ENCODE results near the gene NUCKS1.
A peak's percentile ranks its signal among the peaks of the same experiment; 100 is the strongest.

The NUCKS1 gene

GRCh38 chr1:205678286-205679111 is 71.5 kb downstream of the NUCKS1 start:
- Histone ChIP-seq H3K27ac (ENCODE audit: low read length) (no peak overlapping the region), H3K9ac (ENCODE audit: low read length in 2 of 2) (no peak overlapping the region), H3K36me3 (ENCODE audit: control insufficient read depth in 2 of 2, insufficient read depth in 2 of 2, low read length in 2 of 2) (no peaks in the 10 kb centered on the region), H3K9me3 (ENCODE audit: control insufficient read depth in 2 of 2, low read length in 2 of 2) (no peaks in the 10 kb centered on the region), H3K27me3 (ENCODE audit: control insufficient read depth in 1 of 2, insufficient read depth in 2 of 2, low read length in 2 of 2) (peaks cover 2 to 3% of the 10 kb centered on the region in 2 donors), H3K4me1 (ENCODE audit: control insufficient read depth, insufficient read depth, low read length) (peaks cover 14% of the 10 kb centered on the region), H3K4me3 (ENCODE audit: low read length in 2 of 2) (peak overlapping the region in 1 of 2 donors; percentile 75)

GRCh38 chr1:205677167-205677566 is 72.8 kb downstream of the NUCKS1 start:
- no peaks in the 10 kb centered on the region for H3K36me3 ChIP-seq (ENCODE audit: control insufficient read depth in 2 of 2, insufficient read depth in 2 of 2, low read length in 2 of 2)
- no peak overlapping the region for H3K4me3 ChIP-seq (ENCODE audit: low read length in 2 of 2)
- peaks cover 2 to 3% of the 10 kb centered on the region in 2 donors for H3K27me3 ChIP-seq (ENCODE audit: control insufficient read depth in 1 of 2, insufficient read depth in 2 of 2, low read length in 2 of 2)
- no peak overlapping the region for H3K27ac ChIP-seq (ENCODE audit: low read length)
- H3K9me3 ChIP-seq (ENCODE audit: control insufficient read depth in 2 of 2, low read length in 2 of 2) = no peaks in the 10 kb centered on the region
- H3K4me1 ChIP-seq (ENCODE audit: control insufficient read depth, insufficient read depth, low read length) = peaks cover 14% of the 10 kb centered on the region
- no peak overlapping the region for H3K9ac ChIP-seq (ENCODE audit: low read length in 2 of 2)

- Histone ChIP-seq H3K9me3 (ENCODE audit: control insufficient read depth in 2 of 2, low read length in 2 of 2) (no peaks in the 10 kb centered on the region), H3K9ac (ENCODE audit: low read length in 2 of 2) (no peak overlapping the region), H3K4me3 (ENCODE audit: low read length in 2 of 2) (no peak overlapping the region), H3K36me3 (ENCODE audit: control insufficient read depth in 2 of 2, insufficient read depth in 2 of 2, low read length in 2 of 2) (no peaks in the 10 kb centered on the region), H3K4me1 (ENCODE audit: control insufficient read depth, insufficient read depth, low read length) (peaks cover 14% of the 10 kb centered on the region), H3K27me3 (ENCODE audit: control insufficient read depth in 1 of 2, insufficient read depth in 2 of 2, low read length in 2 of 2) (peaks cover 2 to 3% of the 10 kb centered on the region in 2 donors), H3K27ac (ENCODE audit: low read length) (no peak overlapping the region)
These were observed 73.4 kb downstream of the NUCKS1 start for GRCh38 chr1:205676597-205676996.

GRCh38 chr1:205676002-205676401 is 74.0 kb downstream of the NUCKS1 start:
- Histone ChIP-seq H3K36me3 (ENCODE audit: control insufficient read depth in 2 of 2, insufficient read depth in 2 of 2, low read length in 2 of 2) (no peaks in the 10 kb centered on the region), H3K4me1 (ENCODE audit: control insufficient read depth, insufficient read depth, low read length) (peaks cover 14% of the 10 kb centered on the region), H3K27me3 (ENCODE audit: control insufficient read depth in 1 of 2, insufficient read depth in 2 of 2, low read length in 2 of 2) (peaks cover 2 to 6% of the 10 kb centered on the region in 2 donors), H3K9me3 (ENCODE audit: control insufficient read depth in 2 of 2, low read length in 2 of 2) (no peaks in the 10 kb centered on the region), H3K4me3 (ENCODE audit: low read length in 2 of 2) (no peak overlapping the region), H3K27ac (ENCODE audit: low read length) (no peak overlapping the region), H3K9ac (ENCODE audit: low read length in 2 of 2) (no peak overlapping the region)

- H3K4me3 ChIP-seq (ENCODE audit: low read length in 2 of 2) = no peak overlapping the region
- no peaks in the 10 kb centered on the region for H3K9me3 ChIP-seq (ENCODE audit: control insufficient read depth in 2 of 2, low read length in 2 of 2)
- H3K36me3 ChIP-seq (ENCODE audit: control insufficient read depth in 2 of 2, insufficient read depth in 2 of 2, low read length in 2 of 2) = no peaks in the 10 kb centered on the region
- no peak overlapping the region for H3K27ac ChIP-seq (ENCODE audit: low read length)
- peaks cover 4 to 10% of the 10 kb centered on the region in 2 donors for H3K27me3 ChIP-seq (ENCODE audit: control insufficient read depth in 1 of 2, insufficient read depth in 2 of 2, low read length in 2 of 2)
- peaks cover 13% of the 10 kb centered on the region for H3K4me1 ChIP-seq (ENCODE audit: control insufficient read depth, insufficient read depth, low read length)
- no peak overlapping the region for H3K9ac ChIP-seq (ENCODE audit: low read length in 2 of 2)
These were observed 74.7 kb downstream of the NUCKS1 start for GRCh38 chr1:205675247-205675646.

- Histone ChIP-seq H3K9me3 (ENCODE audit: control insufficient read depth in 2 of 2, low read length in 2 of 2) (no peaks in the 10 kb centered on the region), H3K9ac (ENCODE audit: low read length in 2 of 2) (no peak overlapping the region)
These were observed 77.0 kb downstream of the NUCKS1 start for GRCh38 chr1:205672970-205673369.

GRCh38 chr1:205672395-205672889 is 77.5 kb downstream of the NUCKS1 start:
- no peak overlapping the region for H3K27ac ChIP-seq (ENCODE audit: low read length)
- H3K27me3 ChIP-seq (ENCODE audit: control insufficient read depth in 1 of 2, insufficient read depth in 2 of 2, low read length in 2 of 2) = peaks cover 7% of the 10 kb centered on the region in 2 donors
- peaks cover 11% of the 10 kb centered on the region for H3K4me1 ChIP-seq (ENCODE audit: control insufficient read depth, insufficient read depth, low read length)
- H3K9ac ChIP-seq (ENCODE audit: low read length in 2 of 2) = no peak overlapping the region
- H3K4me3 ChIP-seq (ENCODE audit: low read length in 2 of 2) = no peak overlapping the region
- no peaks in the 10 kb centered on the region for H3K9me3 ChIP-seq (ENCODE audit: control insufficient read depth in 2 of 2, low read length in 2 of 2)
- H3K36me3 ChIP-seq (ENCODE audit: control insufficient read depth in 2 of 2, insufficient read depth in 2 of 2, low read length in 2 of 2) = no peaks in the 10 kb centered on the region

More at GRCh38 chr1:205672970-205673369, 77.0 kb downstream of the NUCKS1 start:
- Histone ChIP-seq H3K27me3 (ENCODE audit: control insufficient read depth in 1 of 2, insufficient read depth in 2 of 2, low read length in 2 of 2) (peaks cover 7% of the 10 kb centered on the region in 2 donors), H3K4me1 (ENCODE audit: control insufficient read depth, insufficient read depth, low read length) (peaks cover 11% of the 10 kb centered on the region), H3K4me3 (ENCODE audit: low read length in 2 of 2) (no peak overlapping the region), H3K27ac (ENCODE audit: low read length) (no peak overlapping the region), H3K36me3 (ENCODE audit: control insufficient read depth in 2 of 2, insufficient read depth in 2 of 2, low read length in 2 of 2) (no peaks in the 10 kb centered on the region)

- no peaks in the 10 kb centered on the region for H3K9me3 ChIP-seq (ENCODE audit: control insufficient read depth in 2 of 2, low read length in 2 of 2)
- peaks cover 11% of the 10 kb centered on the region for H3K4me1 ChIP-seq (ENCODE audit: control insufficient read depth, insufficient read depth, low read length)
- H3K9ac ChIP-seq (ENCODE audit: low read length in 2 of 2) = no peak overlapping the region
- no peak overlapping the region for H3K27ac ChIP-seq (ENCODE audit: low read length)
- no peak overlapping the region for H3K4me3 ChIP-seq (ENCODE audit: low read length in 2 of 2)
- peaks cover 6 to 7% of the 10 kb centered on the region in 2 donors for H3K27me3 ChIP-seq (ENCODE audit: control insufficient read depth in 1 of 2, insufficient read depth in 2 of 2, low read length in 2 of 2)
- no peaks in the 10 kb centered on the region for H3K36me3 ChIP-seq (ENCODE audit: control insufficient read depth in 2 of 2, insufficient read depth in 2 of 2, low read length in 2 of 2)
These were observed 79.2 kb downstream of the NUCKS1 start for GRCh38 chr1:205670611-205671430.

- Histone ChIP-seq H3K9ac (ENCODE audit: low read length in 2 of 2) (no peak overlapping the region), H3K4me3 (ENCODE audit: low read length in 2 of 2) (no peak overlapping the region), H3K27me3 (ENCODE audit: control insufficient read depth in 1 of 2, insufficient read depth in 2 of 2, low read length in 2 of 2) (peaks cover 5 to 7% of the 10 kb centered on the region in 2 donors), H3K4me1 (ENCODE audit: control insufficient read depth, insufficient read depth, low read length) (peaks cover 11% of the 10 kb centered on the region), H3K36me3 (ENCODE audit: control insufficient read depth in 2 of 2, insufficient read depth in 2 of 2, low read length in 2 of 2) (no peaks in the 10 kb centered on the region), H3K27ac (ENCODE audit: low read length) (no peak overlapping the region), H3K9me3 (ENCODE audit: control insufficient read depth in 2 of 2, low read length in 2 of 2) (no peaks in the 10 kb centered on the region)
These were observed 79.9 kb downstream of the NUCKS1 start for GRCh38 chr1:205670150-205670446.

GRCh38 chr1:205669341-205670149 is 80.4 kb downstream of the NUCKS1 start:
- H3K4me1 ChIP-seq (ENCODE audit: control insufficient read depth, insufficient read depth, low read length) = peaks cover 11% of the 10 kb centered on the region
- H3K27ac ChIP-seq (ENCODE audit: low read length) = no peak overlapping the region
- no peak overlapping the region for H3K4me3 ChIP-seq (ENCODE audit: low read length in 2 of 2)
- H3K9ac ChIP-seq (ENCODE audit: low read length in 2 of 2) = no peak overlapping the region
- H3K36me3 ChIP-seq (ENCODE audit: control insufficient read depth in 2 of 2, insufficient read depth in 2 of 2, low read length in 2 of 2) = no peaks in the 10 kb centered on the region
- H3K27me3 ChIP-seq (ENCODE audit: control insufficient read depth in 1 of 2, insufficient read depth in 2 of 2, low read length in 2 of 2) = peaks cover 5 to 7% of the 10 kb centered on the region in 2 donors
- H3K9me3 ChIP-seq (ENCODE audit: control insufficient read depth in 2 of 2, low read length in 2 of 2) = no peaks in the 10 kb centered on the region

Data from stomach smooth muscle (tissue), 2 donors.